Left lung (tissue), 10 donors: ENCODE data around the gene DIP2C. TPM values are rescaled to one million over a fixed set of nuclear protein-coding genes. Genes with fewer than 3 reads are reported as not detected.

Source experiments
- ATAC-seq: fragments of 200-7000 bp; cut with Tn5 transposase; one replicate; pipeline ENCODE4 v1.9.1; 2020; ENCODE audit warnings: moderate library complexity
- DNase-seq, 4 donors: peaks; one replicate each; pipeline ENCODE4 v3.0.0-alpha.2; 2013 to 2020
- H3K27ac ChIP-seq, 2 donors: fragments of 200-600 bp; sonication (generic) in 1 of 2; one replicate each; pipeline versions ENCODE4 v1.5.0 to v1.8.0; 2020 to 2021
- H3K27me3 ChIP-seq, 2 donors: fragments of 200-600 bp; sonication (generic) in 1 of 2; one replicate each; pipeline versions ENCODE4 v1.5.0 to v1.8.0; 2020 to 2021
- H3K36me3 ChIP-seq, 2 donors: fragments of 200-600 bp; sonication (generic) in 1 of 2; one replicate each; pipeline versions ENCODE4 v1.5.0 to v1.8.0; 2020 to 2021
- H3K4me1 ChIP-seq, 2 donors: fragments of 200-600 bp; one replicate each; pipeline ENCODE4 v1.8.0; 2021
- H3K4me3 ChIP-seq, 2 donors: fragments of 200-600 bp; sonication (generic) in 1 of 2; one replicate each; pipeline versions ENCODE4 v1.5.0 to v1.8.0; 2020 to 2021; ENCODE audit warnings: mild to moderate bottlenecking in 1 of 2
- H3K9me3 ChIP-seq, 2 donors: fragments of 200-600 bp; sonication (generic) in 1 of 2; one replicate each; pipeline versions ENCODE4 v1.5.0 to v1.8.0; 2020 to 2021
- intact Hi-C, 2 donors: fragments of 100-400 bp; cut with DNase I; formaldehyde crosslinking; loops; one replicate each; pipeline versions ENCODE4 v1.11.2 to v1.14.2; 2022
- polyA plus RNA-seq, 6 donors: library from polyadenylated mRNA; unstranded; fragments of 120-200 nt; gene quantifications; one replicate each; pipeline ENCODE4 v1.2.1, GENCODE V29; 2013; ENCODE audit not compliant: insufficient read length in 6 of 6
- total RNA-seq, 2 donors: library from RNA; stranded (reverse); fragmentation: NEBNext Ultra II Directional; extraction: Animal tissue kit (Norgen Biotek cat#: 25700); gene quantifications; one replicate each; pipeline ENCODE4 v1.2.1, GENCODE V29; 2021
- TF ChIP-seq, protein P1 (sequence below), 2 donors: fragments of 200-600 bp; sonication (generic) in 1 of 2; IDR thresholded peaks; one replicate each; pipeline versions ENCODE4 v1.5.0 to v1.8.0; 2021; ENCODE audit warnings: antibody characterized with exemption in 2 of 2
- donor health status: DM: no; HTN: yes; CAD: no.
- donor health status: DM: no; HTN: no; CAD: no.

The DIP2C gene
- total and polyA plus RNA-seq, 8 donors, result 10.5 to 22.5 (median 19.5) TPM

DNA sequence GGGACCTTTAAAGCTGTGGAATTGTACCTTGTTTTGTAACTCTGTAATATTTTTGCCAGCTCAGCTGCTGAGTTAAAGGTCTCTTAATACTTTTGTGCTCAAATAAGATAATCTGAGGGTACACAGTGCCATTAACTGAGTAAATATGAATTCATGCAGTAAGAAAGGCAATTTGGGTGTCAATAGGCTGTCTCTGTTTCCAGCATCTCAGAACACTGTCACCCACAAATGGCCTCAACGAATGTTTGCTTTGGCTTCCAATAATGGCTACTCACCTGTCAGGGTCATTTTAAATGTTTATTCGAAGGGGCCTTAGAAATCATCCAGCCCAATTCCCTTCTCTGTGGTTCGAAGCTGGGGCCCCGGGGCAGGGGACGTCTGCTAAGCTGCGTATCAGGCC lies 328.8 kb downstream of the DIP2C start:
- DNase-seq (no peak), ATAC-seq (no peak)
- no peaks in the 10 kb centered on the region for H3K27me3 ChIP-seq
- H3K36me3 ChIP-seq, result peaks cover 0 to 43% of the 10 kb centered on the region in 2 donors
- H3K4me1 ChIP-seq, result no peaks in the 10 kb centered on the region
- intact Hi-C loops, result no loop called here
- TF ChIP-seq, protein P1, sequence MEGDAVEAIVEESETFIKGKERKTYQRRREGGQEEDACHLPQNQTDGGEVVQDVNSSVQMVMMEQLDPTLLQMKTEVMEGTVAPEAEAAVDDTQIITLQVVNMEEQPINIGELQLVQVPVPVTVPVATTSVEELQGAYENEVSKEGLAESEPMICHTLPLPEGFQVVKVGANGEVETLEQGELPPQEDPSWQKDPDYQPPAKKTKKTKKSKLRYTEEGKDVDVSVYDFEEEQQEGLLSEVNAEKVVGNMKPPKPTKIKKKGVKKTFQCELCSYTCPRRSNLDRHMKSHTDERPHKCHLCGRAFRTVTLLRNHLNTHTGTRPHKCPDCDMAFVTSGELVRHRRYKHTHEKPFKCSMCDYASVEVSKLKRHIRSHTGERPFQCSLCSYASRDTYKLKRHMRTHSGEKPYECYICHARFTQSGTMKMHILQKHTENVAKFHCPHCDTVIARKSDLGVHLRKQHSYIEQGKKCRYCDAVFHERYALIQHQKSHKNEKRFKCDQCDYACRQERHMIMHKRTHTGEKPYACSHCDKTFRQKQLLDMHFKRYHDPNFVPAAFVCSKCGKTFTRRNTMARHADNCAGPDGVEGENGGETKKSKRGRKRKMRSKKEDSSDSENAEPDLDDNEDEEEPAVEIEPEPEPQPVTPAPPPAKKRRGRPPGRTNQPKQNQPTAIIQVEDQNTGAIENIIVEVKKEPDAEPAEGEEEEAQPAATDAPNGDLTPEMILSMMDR (IDR thresholded peaks at IDR 0.05), result no peak
- no peak overlapping the region for H3K4me3 ChIP-seq
- no peaks in the 10 kb centered on the region for H3K9me3 ChIP-seq
- H3K27ac ChIP-seq, result no peak overlapping the region

DNA sequence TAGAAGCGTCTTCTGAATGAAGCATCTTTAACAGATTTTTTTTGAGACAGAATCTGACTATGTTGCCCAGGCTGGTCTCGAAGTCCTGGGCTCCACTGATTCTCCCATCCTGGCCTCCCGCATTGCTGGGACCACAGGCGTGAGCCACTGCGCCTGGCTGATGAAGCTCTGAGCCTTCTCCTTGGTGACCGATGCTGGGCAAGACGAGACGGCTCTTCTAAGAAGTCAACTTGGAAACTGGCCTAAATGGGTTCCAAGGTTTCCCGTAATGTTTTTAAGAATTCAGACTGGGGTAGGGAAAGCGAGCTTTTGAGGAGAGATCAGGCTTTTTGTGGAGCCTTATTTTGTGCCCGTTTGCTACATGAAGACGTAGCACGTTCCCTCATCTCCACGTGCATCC lies 329.7 kb downstream of the DIP2C start:
- H3K4me1 ChIP-seq, result no peaks in the 10 kb centered on the region
- no peaks in the 10 kb centered on the region for H3K9me3 ChIP-seq
- DNase-seq (no peak), ATAC-seq (no peak)
- H3K4me3 ChIP-seq, result no peak overlapping the region
- intact Hi-C loops, result no loop called here
- no peaks in the 10 kb centered on the region for H3K27me3 ChIP-seq
- peaks cover 0 to 47% of the 10 kb centered on the region in 2 donors for H3K36me3 ChIP-seq
- TF ChIP-seq, protein P1 (IDR thresholded peaks at IDR 0.05), result no peak
- H3K27ac ChIP-seq, result no peak overlapping the region

DNA sequence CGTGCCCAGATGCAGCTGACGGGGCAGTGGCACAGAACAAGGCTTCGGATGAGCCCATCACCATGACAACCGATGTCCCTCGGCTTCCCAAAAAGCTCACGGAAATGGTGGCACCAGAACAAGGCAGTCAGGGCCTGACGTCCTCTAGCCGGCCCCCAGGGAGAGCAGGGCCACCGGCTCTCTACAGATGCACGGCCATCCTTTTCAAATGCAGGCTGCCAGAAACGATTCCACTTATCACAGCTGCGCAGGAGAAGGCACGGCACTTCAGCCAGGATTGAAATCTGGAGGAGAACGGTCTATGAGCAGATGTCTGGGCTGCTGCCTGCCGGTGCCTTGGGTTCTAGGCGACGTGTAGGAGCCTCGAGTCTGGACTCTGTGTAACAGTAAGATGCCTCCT lies 330.4 kb downstream of the DIP2C start:
- DNase-seq, result no peak
- Histone ChIP-seq H3K36me3 (peaks cover 0 to 40% of the 10 kb centered on the region in 2 donors), H3K4me1 (no peaks in the 10 kb centered on the region), H3K27ac (no peak overlapping the region), H3K9me3 (no peaks in the 10 kb centered on the region), H3K4me3 (no peak overlapping the region), H3K27me3 (no peaks in the 10 kb centered on the region)
- no peak for ATAC-seq
- intact Hi-C loops, result no loop called here
- TF ChIP-seq, protein P1 (IDR thresholded peaks at IDR 0.05), result no peak

DNA sequence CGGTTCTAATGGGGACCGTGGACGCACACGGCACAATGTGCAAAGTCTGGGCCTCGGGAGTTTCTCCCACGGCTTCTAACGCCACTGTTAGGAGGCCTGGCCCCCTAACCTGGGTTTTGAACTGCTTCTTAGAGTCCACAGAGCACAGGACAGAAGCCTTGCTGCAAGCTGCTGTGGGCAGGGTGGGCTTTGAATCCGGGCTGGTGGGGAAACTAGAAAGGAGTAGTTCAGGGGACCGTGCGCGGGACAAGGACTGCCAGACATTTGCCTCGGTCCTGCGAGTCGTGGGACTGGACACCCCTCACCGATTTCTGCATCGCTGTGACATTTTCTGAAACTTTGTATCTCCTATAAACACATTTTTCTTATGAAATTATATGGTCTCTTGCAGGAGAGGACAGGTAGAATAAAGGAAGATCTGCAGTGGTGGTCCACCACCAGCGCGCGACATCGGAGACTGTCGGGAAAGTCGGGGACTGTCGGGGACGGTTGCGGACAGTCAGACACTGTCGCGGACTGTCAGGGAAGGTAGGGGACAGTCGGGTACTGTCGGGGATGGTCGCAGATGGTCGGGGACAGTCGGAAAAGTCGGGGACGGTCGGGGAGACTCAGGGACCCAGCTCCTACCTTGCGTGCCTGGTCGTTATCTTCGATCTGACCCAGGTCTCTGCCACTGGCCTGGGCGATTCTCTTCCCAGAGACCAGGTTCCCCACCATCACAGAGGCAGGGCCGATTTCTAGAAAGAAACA lies 332.1 kb downstream of the DIP2C start:
- Histone ChIP-seq H3K9me3 (no peaks in the 10 kb centered on the region), H3K27ac (no peak overlapping the region), H3K36me3 (peaks cover 0 to 27% of the 10 kb centered on the region in 2 donors), H3K27me3 (no peaks in the 10 kb centered on the region), H3K4me1 (no peaks in the 10 kb centered on the region), H3K4me3 (no peak overlapping the region)
- intact Hi-C loops, result no loop called here
- ATAC-seq (no peak), DNase-seq (no peak)
- TF ChIP-seq, protein P1 (IDR thresholded peaks at IDR 0.05), result no peak

DNA sequence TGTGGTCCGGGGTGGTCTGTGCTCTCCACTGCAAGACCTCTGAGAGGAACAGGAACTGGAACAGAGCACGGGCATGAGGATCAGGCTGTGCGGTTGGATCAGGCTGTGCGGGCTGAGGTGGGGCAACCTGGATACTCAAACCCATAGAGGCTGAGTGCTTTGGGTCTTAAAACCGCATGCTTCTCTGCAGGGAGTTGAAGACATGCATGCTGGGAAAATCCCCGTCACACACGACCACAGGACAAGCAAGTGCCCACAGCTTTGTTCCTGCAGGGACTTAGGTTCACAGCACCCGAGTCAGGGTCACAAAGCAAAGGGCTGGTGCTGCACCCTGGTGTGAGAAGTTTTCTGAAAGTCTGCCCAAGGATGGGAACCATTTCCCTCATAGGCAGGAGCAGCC lies 333.0 kb downstream of the DIP2C start:
- H3K27me3 ChIP-seq, result no peaks in the 10 kb centered on the region
- no peaks in the 10 kb centered on the region for H3K9me3 ChIP-seq
- no peak overlapping the region for H3K27ac ChIP-seq
- no peak overlapping the region for H3K4me3 ChIP-seq
- ATAC-seq (no peak), DNase-seq (no peak)
- H3K4me1 ChIP-seq, result no peaks in the 10 kb centered on the region
- TF ChIP-seq, protein P1 (IDR thresholded peaks at IDR 0.05), result no peak
- H3K36me3 ChIP-seq, result peaks cover 0 to 25% of the 10 kb centered on the region in 2 donors
- intact Hi-C loops, result no loop called here
